GM21737 (cell line): ENCODE results near the gene FBXL22.

Source experiments
- ATAC-seq: cut with Tn5 transposase; IDR thresholded peaks from one replicate; pipeline ENCODE4 v1.9.1; 2021; ENCODE audit warnings: mild to moderate bottlenecking, moderate library complexity; ENCODE audit not compliant: unreplicated experiment

Gene FBXL22

GRCh38 chr15:63597038-63597790, at the start of gene FBXL22:
Gene FBXL22 (plus strand): TSS chr15:63597387. CDS start chr15:63597393, 6 bp downstream.
- no peak for ATAC-seq

GRCh38 chr15:63551400-63551799, 45.8 kb upstream of the FBXL22 start:
- ATAC-seq = no peak

- ATAC-seq = no peak
Observed at GRCh38 chr15:63553388-63553791, 43.8 kb upstream of the FBXL22 start.

GRCh38 chr15:63554337-63554927, 42.8 kb upstream of the FBXL22 start:
- no peak for ATAC-seq

GRCh38 chr15:63555507-63555906, 41.7 kb upstream of the FBXL22 start:
- no peak for ATAC-seq

GRCh38 chr15:63556246-63556645, 40.9 kb upstream of the FBXL22 start:
- ATAC-seq = no peak

GRCh38 chr15:63556736-63557135, 40.5 kb upstream of the FBXL22 start:
- ATAC-seq = no peak

GRCh38 chr15:63559753-63560152, 37.4 kb upstream of the FBXL22 start:
- no peak for ATAC-seq

GRCh38 chr15:63560741-63561448, 36.3 kb upstream of the FBXL22 start:
- no peak for ATAC-seq

GRCh38 chr15:63564093-63564492, 33.1 kb upstream of the FBXL22 start:
- ATAC-seq = no peak

- ATAC-seq = no peak
Observed at GRCh38 chr15:63565536-63566186, 31.5 kb upstream of the FBXL22 start.

GRCh38 chr15:63572749-63573464, 24.3 kb upstream of the FBXL22 start:
- no peak for ATAC-seq

GRCh38 chr15:63573533-63573932, 23.7 kb upstream of the FBXL22 start:
- no peak for ATAC-seq

GRCh38 chr15:63575312-63575711, 21.9 kb upstream of the FBXL22 start:
- no peak for ATAC-seq

GRCh38 chr15:63576441-63576840, 20.7 kb upstream of the FBXL22 start:
- no peak for ATAC-seq

- ATAC-seq = no peak
Observed at GRCh38 chr15:63582179-63582578, 15.0 kb upstream of the FBXL22 start.

GRCh38 chr15:63582718-63583426, 14.3 kb upstream of the FBXL22 start:
- ATAC-seq = no peak

- ATAC-seq = no peak
Observed at GRCh38 chr15:63586790-63587189, 10.4 kb upstream of the FBXL22 start.

GRCh38 chr15:63587527-63587926, 9.7 kb upstream of the FBXL22 start:
- no peak for ATAC-seq

GRCh38 chr15:63588826-63589225, 8.4 kb upstream of the FBXL22 start:
- ATAC-seq = no peak
